Measurements from ENCODE around the gene FGF5.
"Not testable (repeated sequence)": the region's sequence is repeated elsewhere in the genome, so short reads cannot be mapped to it uniquely, and the experiment has no call there.

The FGF5 gene

DNA sequence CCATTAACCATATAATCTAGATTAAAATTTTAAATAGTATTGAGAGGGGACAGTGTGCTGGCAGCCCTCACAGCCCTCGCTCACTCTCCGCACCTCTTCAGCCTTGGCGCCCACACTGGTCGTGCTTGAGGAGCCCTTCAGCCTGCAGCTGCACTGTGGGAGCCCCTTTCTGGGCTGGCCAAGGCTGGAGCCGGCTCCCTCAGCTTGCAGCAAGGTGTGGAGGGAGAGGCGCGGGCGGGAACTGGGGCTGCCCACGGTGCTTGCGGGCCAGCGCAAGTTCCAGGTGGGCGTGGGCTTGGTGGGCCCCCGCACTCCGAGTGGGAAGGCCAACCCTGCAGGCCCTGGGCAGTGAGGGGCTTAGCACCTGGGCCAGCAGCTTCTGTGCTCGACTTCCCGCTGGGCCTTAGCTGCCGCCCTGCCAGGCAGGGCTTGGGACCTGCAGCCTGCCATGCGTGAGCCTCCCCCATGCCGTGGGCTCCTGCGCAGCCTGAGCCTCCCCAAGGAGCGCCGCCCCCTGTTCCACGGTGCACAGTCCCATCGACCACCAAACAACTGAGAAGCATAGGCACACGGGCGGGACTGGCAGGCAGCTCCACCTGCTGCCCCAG, 36.3 kb downstream of the FGF5 start:
- DNase-seq: no peak

DNA sequence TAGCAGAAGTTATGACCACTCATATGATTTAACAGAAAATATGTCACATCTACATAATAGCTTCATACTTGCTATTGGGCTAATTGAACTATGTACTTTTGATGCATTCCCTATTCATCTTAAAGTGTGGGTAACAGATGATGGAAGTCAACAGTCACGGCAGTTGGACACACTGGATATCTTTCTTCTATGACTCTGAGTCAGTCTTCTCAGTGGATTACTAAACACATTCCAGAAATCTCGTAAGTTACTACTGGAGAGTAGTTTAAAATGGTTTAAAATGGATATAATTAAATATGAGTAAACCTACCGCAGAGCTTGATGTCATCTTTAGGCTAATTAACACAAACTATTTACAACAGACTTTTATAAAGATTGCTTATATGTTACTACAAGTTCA, 39.0 kb downstream of the FGF5 start:
- DNase-seq: no peak

DNA sequence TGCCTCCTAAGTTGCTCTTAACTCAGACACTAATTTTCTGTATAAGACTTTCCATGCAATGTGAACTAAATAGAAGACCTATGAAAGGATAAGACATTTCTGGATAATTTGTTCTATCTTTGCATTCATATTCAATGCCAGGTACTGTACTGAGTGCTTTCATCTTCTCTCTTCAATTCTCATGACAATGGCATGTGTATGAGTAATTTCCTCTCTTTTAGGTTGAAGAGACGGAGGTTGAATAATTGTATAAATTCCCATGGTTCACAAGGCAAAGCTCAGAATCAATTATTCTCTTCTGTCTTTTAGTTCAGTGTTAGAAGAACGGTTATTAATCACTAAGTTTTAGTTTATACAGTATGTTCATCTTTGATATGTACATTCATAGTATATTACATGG, 39.8 kb downstream of the FGF5 start:
- DNase-seq: no peak

DNA sequence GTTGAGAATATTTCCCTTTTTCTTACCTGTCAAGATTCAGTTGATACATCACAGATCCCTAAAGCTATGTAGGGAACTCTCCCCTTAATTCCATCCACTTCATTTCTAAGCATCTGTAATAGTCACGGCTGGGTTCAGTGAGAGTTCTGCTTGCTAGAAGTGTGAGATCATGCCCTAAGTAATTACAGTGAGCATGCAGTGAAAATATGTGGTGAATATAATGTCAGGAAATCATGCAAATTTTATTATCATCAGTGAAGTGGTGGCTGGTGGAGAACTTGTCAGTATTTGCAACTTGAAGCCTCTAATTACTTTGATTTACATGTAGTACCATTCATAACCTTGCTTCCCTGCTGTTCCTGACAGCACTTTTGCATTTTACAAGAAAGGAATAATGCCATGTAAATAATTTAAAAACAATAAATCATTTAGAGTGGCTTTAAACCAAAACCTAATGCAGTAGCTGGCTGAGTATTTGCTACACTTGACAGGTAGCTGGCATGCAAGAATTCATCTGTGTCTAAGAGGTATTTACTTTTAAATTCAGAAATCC, 40.8 kb downstream of the FGF5 start:
- DNase-seq: no peak

DNA sequence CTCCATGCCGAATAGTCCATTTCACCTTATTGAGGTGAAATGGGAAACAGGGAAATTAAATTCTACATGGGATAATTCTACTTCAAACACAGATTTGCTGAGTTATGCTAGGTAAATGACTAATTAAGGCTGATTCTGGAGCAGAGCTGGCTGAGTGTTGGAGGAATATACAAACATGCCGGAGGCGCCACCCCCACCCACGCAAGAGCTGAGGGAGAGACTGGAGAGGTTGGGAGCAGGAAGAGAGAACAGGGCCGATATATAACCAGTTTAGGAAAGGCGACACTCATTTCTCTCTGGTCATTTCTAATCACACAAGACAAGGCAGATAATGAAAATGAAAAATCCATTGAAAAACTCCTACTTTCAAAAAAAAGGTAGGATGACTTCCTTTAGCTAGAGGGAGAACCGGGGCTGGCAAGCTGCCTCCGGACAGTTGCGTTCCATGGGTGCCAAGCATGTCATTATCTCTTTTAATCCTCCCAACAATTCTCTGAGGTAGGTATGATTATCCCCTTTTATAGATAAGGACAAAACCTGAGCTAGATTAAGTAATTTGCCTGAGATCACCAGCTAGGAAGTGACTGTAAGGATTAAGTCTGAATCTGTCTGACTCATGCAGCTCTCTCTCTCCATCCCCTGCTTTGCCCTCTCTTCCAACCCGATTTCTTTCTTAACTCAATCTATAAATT, 41.5 kb downstream of the FGF5 start:
- DNase-seq: no peak

DNA sequence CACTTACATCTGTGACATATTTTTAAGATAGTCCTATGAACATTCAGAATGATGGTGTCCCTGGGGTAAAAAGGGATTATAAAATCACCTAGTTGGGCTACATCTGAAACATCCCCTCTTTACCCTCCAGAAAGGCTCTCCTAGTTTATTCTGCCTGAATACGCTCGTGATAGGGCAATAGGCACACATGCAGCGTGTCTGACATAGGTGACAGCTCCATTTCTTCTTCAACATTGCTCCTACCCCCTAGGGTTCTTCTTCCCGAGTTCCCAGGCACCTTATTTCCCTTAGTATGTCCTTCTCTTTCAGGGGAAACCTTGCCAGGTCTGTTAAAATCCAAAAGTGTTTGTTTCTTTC, 42.0 kb downstream of the FGF5 start:
- DNase-seq: no peak

DNA sequence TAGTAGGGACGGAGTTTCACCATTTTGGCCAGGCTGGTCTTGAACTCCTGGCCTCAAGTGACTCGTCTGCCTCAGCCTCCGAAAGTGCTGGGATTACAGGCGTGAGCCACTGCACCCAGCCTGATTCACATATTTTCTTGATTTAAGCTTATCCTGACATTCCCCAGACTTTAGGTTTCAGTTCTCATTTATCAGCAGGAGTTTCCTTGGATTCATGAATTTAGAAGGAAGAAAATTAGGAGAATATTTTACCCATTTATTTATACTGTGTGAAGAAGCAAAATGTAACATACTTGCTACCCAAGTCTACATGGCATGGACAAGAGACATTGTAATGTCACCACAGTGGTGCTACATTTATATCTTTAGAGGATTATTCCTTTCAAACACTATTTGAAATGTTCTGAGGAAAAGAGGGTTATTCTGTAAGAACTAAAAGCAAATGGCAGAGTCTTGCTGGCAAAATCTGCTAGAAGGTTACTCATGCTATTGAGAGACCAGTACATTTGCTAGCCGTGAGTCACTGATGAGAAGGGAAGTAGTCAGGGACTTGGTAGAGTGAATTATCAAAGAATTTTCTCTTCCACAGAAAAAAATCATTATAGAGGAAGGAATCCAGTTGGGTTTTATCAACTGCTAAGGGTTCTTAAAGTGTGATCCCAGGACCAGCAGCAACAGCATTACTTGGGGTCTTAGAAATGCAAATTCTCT, 43.0 kb downstream of the FGF5 start:
- no peak for DNase-seq

DNA sequence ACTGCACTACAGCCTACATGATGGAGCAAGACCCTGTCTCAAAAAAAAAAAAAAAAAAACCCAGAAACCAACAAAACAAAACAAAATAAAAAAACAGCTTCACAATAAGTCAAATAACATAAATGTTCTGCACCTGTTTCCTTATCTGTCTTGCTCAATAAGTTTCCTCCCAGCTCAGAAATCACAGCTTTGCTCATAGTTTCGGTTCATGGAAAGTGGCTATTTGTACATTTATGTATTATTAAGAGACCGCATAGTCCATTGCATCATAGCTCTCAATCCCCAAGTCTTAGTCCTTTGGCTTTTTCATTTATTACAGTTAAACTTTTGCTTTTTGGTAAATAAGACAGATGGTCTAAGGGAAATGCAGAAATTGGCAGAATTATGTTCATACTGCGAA, 44.7 kb downstream of the FGF5 start:
- no peak for DNase-seq

DNA sequence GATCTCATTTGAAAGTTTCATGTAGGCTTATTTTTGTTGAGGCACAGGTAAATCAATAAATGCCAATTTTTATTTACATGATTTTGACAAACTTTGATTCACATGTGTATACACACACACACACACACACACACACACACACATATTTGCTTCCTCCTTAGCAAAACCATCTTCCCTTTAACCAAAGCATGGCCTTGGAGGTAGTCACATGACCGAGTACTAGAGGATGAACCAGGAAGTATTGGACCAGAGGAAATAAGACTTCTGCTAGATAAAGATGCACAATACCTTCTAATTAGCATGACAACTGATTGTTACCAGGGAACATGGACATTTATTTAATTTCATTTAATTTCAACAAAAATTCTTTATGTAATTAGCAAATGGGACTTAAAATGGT, 45.7 kb downstream of the FGF5 start:
- DNase-seq: no peak

DNA sequence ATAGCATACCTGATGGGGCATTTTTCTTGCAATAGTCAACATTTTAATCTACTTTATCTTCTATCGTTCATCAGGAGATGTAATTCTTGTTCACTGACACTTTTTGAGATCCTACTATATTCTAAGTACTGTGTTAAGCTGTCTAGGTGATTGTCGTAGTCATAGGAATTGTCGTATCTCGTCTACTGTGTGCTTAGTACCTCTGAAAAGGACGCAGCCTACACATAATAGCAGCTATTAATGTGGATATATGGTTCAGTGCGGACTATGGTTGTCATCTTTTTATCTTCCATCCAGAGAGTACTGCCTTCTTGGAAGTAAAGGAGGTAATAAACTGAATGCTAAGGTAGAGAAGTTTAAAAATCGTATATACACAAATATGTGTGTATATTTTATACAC, 47.2 kb downstream of the FGF5 start:
- DNase-seq: no peak

DNA sequence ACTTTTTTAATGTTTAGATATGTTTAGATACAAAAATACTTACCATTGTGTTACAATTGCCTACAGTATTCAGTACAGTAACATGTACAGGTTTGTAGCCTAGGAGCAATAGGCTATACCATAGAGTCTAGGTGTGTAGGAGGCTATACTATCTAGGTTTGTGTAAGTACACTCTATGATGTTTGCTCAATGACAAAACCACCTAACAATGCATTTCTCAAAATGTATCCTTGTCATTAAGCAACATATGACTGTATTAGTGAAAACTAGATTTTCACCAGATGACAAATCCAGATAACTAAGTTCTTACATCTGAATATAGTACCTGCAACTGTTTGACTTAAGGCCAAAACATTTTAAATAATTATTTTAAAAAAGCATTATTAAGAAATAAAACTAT, 49.4 kb downstream of the FGF5 start:
- DNase-seq: not testable (repeated sequence)

DNA sequence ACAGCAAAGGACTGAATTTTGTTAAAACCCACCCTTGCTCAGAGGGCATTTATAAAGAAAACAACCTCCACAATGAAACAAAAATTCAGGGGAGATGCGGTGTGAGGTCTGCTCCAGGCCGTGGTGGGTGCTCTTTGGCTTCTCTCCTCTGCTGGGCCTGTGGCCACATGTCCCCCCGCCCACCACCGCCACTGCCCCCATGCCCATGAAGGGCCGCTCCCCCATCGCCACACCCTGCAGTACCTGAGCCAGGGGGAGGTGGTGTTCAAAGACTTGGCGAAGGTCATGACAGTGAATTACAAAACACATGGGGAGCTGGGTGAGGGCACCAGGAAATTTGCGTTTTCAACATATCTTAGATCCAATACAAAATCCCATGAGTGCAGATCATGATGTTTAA, 54.9 kb downstream of the FGF5 start:
- DNase-seq: no peak

DNA sequence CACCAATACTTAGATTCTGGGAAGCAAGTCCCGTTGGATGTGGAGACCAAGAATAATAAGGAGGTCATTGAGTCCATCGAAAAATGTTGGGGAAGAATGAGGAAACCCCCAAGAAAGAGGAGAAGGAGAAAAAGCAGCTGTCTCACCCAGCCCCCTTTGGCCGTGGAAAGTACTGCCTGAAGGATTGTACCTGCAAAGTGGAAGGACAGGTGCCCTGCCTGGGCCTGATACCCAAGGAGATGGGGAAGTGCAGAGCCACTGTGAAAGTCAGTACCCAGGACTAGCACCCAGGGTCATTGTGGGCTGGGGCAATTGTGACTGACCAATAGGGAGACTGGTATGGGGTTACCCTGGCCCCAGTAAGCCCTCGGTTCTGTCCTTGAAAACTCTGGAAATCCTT, 55.3 kb downstream of the FGF5 start:
- DNase-seq: no peak

DNA sequence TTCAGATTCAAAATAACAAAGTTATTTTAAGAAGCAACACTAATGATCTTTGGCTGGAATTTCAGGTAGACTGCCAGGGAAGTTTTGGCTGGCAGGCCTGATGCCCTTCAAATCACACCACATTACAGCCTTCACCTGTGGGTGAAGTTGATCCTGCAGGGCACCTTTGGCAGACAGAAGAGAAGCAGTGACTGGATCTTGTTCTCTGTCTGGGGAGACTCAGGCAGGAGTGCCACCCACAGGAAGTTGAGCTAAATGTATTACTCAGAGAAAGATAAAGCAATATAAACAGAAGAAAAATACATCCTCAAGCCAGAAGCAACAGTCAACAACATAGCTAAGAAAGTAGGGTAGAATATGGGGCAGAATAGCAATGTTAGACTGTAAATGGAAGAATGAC, 56.3 kb downstream of the FGF5 start:
- no peak for DNase-seq

DNA sequence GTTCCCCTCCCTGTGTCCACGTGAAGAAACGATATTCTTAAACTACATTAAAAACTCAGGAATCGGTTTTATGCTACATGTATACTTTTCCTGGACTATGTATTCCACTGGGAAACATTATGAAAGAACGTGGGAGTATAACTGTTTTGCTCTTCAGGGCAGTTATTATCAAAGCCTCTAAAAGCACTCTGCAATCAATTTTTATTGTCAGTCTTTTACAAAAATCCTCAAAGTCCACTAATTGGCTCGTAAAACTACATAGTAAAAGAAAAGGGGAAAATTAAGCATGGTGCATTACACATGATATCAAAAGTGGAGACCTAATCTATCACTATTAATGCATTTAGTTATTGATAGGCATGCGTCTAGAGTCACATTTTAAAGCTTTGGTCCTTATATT, 57.7 kb downstream of the FGF5 start:
- DNase-seq: no peak

DNA sequence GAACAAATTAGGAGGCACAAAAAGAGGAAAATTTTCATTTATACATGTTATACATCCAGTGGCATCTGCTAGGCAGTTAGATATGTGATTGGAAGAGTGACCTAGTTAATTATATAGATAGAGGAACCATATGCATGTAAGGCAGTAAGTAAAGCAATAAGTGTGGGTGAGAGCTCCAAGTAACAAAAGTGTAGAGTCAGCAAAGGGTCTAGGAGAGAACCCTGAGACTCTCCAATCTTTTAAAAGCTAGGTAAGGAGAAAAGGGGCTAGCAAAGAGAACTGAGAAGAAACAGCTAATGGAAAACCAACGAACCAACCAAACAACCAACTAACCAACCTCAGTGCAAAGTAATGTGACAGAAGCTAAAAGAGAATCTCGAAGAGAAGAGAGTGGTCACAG, 65.2 kb downstream of the FGF5 start:
- DNase-seq: no peak

DNA sequence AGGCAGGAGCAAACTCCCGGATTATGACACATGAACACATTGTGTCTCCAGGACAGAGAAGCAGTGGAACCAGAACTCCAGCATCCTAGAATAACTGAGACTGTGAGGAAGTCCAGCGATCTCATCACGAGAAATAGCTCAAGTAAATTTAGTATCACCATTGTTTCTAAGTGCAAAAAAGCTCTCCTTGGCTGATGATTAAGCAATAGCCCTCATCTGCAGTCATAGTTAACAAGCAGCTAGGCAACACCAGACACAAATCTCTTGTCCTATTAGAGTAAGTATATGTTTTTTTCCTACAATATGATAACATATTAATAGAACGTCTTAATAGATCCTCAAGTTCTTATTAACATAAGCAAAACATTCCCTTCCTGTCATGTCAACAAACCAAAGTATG, 66.7 kb downstream of the FGF5 start:
- DNase-seq: no peak

DNA sequence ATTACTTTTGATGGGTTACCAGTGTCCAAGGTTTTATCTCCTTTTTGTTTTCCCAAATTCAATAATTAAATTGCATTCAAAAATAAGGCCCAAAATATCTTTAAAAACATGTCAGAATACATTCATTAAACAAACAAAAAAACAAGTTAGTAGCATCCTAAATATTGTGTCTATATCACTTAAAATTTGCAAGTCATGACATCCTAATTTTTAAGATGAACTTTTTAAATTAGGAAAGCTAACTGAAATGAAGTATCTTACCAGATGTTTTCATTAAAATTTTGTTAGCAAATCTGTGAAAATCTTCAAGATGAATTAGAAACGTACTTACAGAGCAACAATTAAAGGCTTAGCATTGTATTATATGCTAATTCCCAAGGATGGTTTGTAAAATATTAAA, 68.1 kb downstream of the FGF5 start:
- no peak for DNase-seq

DNA sequence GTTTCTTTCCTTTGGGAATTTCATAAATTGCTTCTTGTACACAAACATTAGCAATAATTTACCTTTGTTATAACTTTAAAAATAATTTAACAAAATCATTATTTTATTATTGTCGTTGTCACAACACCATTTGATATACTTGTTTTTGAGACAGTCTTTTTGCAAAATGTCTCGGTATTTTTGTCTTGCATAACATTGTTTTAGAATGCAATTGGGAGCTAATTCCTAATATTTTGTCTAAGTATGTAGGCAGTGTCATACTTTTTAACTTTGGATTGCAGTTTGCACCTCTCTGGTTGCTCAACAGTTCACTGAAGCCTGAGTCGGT, 68.7 kb downstream of the FGF5 start:
- no peak for DNase-seq

DNA sequence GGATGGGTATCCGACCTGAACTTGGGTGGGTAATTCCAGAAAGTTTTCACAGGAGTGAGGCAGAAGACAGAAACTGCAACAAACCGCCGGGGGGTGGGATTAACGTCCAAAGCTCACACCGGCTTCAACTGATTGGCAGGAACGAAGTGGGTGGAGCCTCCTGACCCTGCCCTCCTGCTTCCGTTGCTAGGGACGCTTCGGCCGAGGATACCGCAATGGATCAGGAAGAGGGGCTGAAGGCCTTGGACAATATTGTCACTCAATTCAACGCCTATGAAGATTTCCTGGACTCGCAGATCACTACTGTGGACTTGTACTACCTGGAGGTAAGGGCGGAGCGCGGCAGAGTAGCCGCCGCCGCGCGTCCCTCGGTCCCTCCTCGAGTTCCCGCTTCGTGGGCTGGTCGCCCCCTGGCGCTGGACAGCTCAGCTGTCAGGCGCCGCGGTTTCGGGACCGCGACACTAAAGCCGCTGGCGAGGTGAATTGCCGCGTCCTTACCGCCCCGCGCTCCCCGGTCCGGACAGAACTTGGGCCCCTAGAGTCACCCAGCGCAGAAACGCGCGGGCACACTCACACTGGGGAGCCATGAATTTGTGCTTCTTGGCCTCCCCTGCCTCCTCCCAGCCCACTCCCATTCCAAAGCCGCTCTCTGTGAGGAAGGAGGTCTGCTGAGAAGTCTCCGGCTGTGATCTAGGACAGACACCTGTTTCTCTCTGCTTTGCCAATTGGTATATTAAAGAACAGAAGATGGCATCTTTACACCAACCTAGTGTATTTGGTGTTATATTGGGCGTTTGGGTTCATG, 69.3 kb downstream of the FGF5 start, which contains the start of gene CFAP299:
TSS of gene CFAP299 (plus strand) at position 177 of the 805 bp plus-strand sequence.
- DNase-seq: peak; percentile 62

DNA sequence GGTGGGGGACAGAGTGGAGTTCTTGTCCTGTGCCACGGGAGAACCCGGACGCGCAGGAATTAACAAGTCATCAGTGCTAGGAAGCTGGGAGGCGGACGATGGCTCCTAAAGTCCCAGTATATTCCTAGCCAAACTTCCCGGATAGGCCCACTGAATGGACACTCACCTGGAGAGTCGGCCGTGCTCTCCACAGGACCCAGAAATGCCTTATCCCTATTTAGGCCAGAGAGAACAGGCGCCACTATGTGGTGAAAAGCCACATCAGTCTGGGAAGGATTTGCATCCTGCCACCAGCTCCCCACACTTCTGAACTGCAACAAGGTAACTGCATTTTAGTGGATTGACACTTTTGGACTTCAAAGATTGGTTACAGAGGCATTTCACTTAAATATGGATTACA, 70.1 kb downstream of the FGF5 start:
- DNase-seq: no peak

DNA sequence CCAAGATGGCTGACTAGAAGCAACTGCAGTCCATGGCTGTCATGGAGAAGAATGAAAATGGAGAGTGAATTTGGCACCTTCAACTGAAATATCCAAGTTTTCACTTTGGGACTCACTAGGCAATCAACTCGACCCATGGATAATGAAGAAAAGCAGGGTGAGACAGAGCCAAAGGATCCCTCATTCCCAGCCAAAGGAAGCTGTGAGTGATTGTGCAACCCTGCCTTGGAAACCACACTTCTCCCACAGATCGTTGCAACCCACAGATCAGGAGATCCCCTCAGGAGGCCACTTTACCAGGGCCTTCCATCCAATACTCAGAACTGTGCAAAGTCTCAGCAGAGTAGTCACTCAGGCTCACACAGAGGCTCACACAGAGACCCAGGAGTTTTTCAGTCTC, 73.6 kb downstream of the FGF5 start:
- no peak for DNase-seq

Measured in stimulated activated CD4-positive, alpha-beta T cell treated with anti-CD3 and anti-CD28 coated beads, Interleukin-4, amount 100 ng/mL, for 1 hour (primary cell).